Uterus (tissue), 4 donors: Measurements from ENCODE around the gene MICU2. TPM values are rescaled to one million over a fixed set of nuclear protein-coding genes. Genes with fewer than 3 reads are reported as not detected.

Experiments used
- DNase-seq, 2 donors: peaks; one replicate each; pipeline ENCODE4 v3.0.0-alpha.2; 2019 to 2020
- H3K27ac ChIP-seq, 2 donors: fragments of 200-600 bp; sonication (generic); 1 replicate in 1 of 2; 2 replicates in 1 of 2; pipeline ENCODE4 v1.5.1; 2016 to 2018
- H3K27me3 ChIP-seq, 2 donors: fragments of 200-600 bp; sonication (generic); one replicate each; pipeline ENCODE4 v1.5.1; 2018 to 2019; ENCODE audit warnings: control low read depth in 1 of 2
- H3K36me3 ChIP-seq, 2 donors: fragments of 200-600 bp; sonication (generic); one replicate each; pipeline ENCODE4 v1.5.1; 2019; ENCODE audit warnings: control low read depth in 1 of 2
- H3K4me1 ChIP-seq, 2 donors: fragments of 200-600 bp; sonication (generic); one replicate each; pipeline ENCODE4 v1.5.1; 2018 to 2019; ENCODE audit warnings: control low read depth in 1 of 2
- H3K4me3 ChIP-seq, 2 donors: fragments of 200-600 bp; sonication (generic); 1 replicate in 1 of 2; 2 replicates in 1 of 2; pipeline ENCODE4 v1.5.1; 2018 to 2019; ENCODE audit warnings: mild to moderate bottlenecking in 1 of 2
- H3K9me3 ChIP-seq, 2 donors: fragments of 200-600 bp; sonication (generic); one replicate each; pipeline ENCODE4 v1.5.1; 2019; ENCODE audit warnings: control low read depth in 1 of 2
- POLR2A ChIP-seq, 2 donors: fragments of 450-650 bp; IDR thresholded peaks; one replicate each; pipeline ENCODE4 v1.6.1; 2016; ENCODE audit warnings: antibody characterized with exemption in 2 of 2, mild to moderate bottlenecking in 1 of 2, moderate library complexity in 1 of 2
- intact Hi-C: fragments of 100-400 bp; cut with DNase I; formaldehyde crosslinking; loops from one replicate; pipeline ENCODE4 v1.15.1; 2023; ENCODE audit warnings: low total_unique reads
- total RNA-seq, 4 donors: library from RNA; depleted of rRNA in 3 of 4; stranded (reverse); fragments of >200 nt in 3 of 4; gene quantifications; one replicate each; pipeline versions ENCODE4 v1.1.0 to v1.2.4, GENCODE V29; 2014 to 2023
- TF ChIP-seq, protein P1 (sequence below), 4 experiments: fragments of 200-600 bp in 2 of 4; fragments of 450-650 bp in 2 of 4; sonication (generic) in 2 of 4; IDR thresholded peaks; one replicate each; pipeline ENCODE4 v1.5.1; 2016 to 2019; ENCODE audit warnings: antibody characterized with exemption in 4 of 4, mild to moderate bottlenecking in 2 of 4, moderate library complexity in 1 of 4
- donor health status: DM: yes; HTN: yes; CAD: no.

Gene MICU2
- total RNA-seq, 4 donors from 2014 or later: 19.4 to 141 (median 36.8) TPM

DNA sequence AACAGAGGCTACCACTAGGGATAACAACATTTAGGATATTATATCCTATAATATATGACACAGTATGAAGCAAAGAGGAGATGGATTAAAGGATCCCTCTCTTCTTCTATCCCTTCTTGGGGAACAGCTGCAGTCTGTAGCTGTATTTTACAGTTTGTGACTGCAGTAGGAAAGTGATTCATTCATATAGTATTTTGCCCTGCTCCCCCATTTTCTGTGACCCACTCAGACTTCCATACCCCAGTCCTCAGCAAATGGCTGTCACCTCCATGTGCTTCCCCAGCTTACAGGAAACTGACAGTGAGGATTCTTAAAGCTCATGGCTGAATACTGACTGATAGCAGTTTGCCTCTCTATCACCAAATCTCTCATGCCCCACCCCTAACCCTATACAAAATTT is 27.5 kb downstream of the MICU2 start:
- H3K27me3 ChIP-seq: no peaks in the 10 kb centered on the region
- no peak for TF ChIP-seq POLR2A (IDR thresholded peaks at IDR 0.05)
- no peaks in the 10 kb centered on the region for H3K4me1 ChIP-seq
- no peak for DNase-seq
- H3K36me3 ChIP-seq: no peaks in the 10 kb centered on the region
- H3K4me3 ChIP-seq: no peak overlapping the region
- intact Hi-C loops: no loop called here
- no peaks in the 10 kb centered on the region for H3K9me3 ChIP-seq
- H3K27ac ChIP-seq: no peak overlapping the region

DNA sequence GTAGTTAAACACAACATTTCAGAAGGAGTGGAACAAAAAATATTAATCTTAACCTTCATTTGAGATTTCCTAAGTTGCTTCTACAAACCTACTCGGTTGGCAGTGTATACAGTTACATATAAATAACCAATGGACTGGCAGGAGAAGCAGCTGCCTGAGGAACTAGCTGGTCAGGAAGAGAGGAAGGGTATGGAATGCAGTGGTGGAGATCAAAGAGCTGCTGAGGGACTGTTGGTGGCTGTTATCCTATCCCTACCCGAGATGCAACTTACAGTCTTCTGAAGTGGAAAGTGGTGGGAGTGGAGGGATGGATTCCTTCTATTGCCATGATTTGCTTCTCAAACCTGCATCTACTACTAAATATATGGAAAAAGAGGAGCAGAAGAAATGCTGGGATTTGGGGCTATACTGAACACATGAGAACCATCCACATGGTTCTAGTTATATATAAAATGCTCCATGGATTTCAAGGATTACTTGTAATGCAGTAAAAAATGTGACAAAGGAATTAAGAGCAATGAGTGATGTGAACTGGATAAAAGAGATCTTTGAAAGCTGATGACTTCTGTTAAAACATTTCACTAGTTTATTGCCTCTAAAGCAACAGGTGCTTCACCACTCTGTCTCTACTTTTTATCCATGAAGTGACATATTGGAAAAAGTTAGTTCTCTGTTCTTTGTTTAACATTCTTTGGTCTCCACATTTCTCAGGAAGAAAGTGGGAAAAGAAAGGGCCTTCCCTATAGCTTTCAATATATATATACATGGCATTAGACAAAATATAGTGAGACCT is 29.9 kb downstream of the MICU2 start:
- no peaks in the 10 kb centered on the region for H3K27me3 ChIP-seq
- H3K27ac ChIP-seq: no peak overlapping the region
- H3K9me3 ChIP-seq: no peaks in the 10 kb centered on the region
- H3K4me1 ChIP-seq: no peaks in the 10 kb centered on the region
- no peaks in the 10 kb centered on the region for H3K36me3 ChIP-seq
- no peak overlapping the region for H3K4me3 ChIP-seq
- no peak for DNase-seq
- TF ChIP-seq, protein P1, sequence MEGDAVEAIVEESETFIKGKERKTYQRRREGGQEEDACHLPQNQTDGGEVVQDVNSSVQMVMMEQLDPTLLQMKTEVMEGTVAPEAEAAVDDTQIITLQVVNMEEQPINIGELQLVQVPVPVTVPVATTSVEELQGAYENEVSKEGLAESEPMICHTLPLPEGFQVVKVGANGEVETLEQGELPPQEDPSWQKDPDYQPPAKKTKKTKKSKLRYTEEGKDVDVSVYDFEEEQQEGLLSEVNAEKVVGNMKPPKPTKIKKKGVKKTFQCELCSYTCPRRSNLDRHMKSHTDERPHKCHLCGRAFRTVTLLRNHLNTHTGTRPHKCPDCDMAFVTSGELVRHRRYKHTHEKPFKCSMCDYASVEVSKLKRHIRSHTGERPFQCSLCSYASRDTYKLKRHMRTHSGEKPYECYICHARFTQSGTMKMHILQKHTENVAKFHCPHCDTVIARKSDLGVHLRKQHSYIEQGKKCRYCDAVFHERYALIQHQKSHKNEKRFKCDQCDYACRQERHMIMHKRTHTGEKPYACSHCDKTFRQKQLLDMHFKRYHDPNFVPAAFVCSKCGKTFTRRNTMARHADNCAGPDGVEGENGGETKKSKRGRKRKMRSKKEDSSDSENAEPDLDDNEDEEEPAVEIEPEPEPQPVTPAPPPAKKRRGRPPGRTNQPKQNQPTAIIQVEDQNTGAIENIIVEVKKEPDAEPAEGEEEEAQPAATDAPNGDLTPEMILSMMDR (IDR thresholded peaks at IDR 0.05): no peak
- no peak for TF ChIP-seq POLR2A (IDR thresholded peaks at IDR 0.05)
- intact Hi-C loops: no loop called here

DNA sequence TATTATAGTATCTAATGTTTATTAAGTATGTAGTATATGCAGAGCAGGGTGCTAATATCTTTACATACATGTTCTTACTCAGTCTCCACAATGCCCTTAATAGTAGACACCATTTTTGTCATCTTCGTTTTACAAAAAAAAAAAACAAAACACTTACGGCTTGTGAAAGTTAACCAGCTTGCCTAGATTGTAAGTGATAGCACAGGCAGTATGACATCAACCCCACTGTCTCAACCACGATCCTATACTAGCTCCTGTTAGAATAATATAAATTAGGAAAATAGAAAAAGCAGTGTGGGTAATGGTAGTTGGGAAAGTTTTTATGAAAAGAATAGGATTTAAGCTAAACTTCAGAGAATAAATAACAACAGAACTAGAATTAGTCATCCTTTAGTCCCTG is 34.3 kb downstream of the MICU2 start:
- H3K36me3 ChIP-seq: no peaks in the 10 kb centered on the region
- H3K27ac ChIP-seq: no peak overlapping the region
- no peak overlapping the region for H3K4me3 ChIP-seq
- H3K4me1 ChIP-seq: no peaks in the 10 kb centered on the region
- TF ChIP-seq POLR2A (IDR thresholded peaks at IDR 0.05): no peak
- TF ChIP-seq, protein P1 (IDR thresholded peaks at IDR 0.05): no peak
- DNase-seq: no peak
- intact Hi-C loops: no loop called here
- H3K27me3 ChIP-seq: no peaks in the 10 kb centered on the region
- no peaks in the 10 kb centered on the region for H3K9me3 ChIP-seq

DNA sequence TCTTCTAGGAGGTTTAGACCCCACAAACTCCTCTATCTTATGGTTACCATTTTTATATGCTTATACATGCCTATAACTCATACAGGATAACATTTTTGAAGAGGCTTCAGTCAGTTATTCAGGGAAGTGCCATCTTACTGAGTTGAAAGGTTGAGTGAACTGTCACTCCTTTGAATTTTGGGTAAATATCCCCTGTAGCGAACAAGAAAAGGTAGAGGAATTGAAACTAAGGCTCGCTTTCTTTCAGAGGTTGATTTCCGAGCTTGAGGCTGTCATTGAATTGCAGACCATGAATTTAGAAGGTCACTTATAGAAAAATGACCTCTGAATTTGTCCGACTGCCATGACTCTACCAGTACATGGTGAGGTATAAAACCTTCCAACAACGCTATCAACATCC is 35.1 kb downstream of the MICU2 start:
- H3K9me3 ChIP-seq: no peaks in the 10 kb centered on the region
- intact Hi-C loops: no loop called here
- TF ChIP-seq POLR2A (IDR thresholded peaks at IDR 0.05): no peak
- TF ChIP-seq, protein P1 (IDR thresholded peaks at IDR 0.05): no peak
- H3K27ac ChIP-seq: no peak overlapping the region
- H3K36me3 ChIP-seq: no peaks in the 10 kb centered on the region
- no peaks in the 10 kb centered on the region for H3K27me3 ChIP-seq
- no peak overlapping the region for H3K4me3 ChIP-seq
- no peak for DNase-seq
- no peaks in the 10 kb centered on the region for H3K4me1 ChIP-seq

DNA sequence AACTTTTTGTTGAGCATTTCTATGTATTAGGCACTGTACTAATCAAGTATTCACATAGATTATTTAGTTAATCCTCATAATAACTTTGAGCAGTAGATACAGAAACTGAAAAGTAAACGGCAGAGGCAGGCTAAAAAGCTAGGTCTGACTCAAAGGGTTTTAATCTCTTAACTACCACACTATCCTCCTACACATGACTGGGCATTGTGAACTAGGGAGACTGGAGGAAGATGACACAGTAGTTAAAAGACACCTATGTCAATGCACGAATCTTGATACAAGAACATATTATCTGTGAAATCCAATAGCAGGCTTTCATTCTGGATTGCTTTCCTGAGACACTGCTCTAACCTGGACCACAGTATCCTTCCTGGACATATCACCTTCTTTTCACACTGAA is 36.3 kb downstream of the MICU2 start:
- no peak for TF ChIP-seq POLR2A (IDR thresholded peaks at IDR 0.05)
- TF ChIP-seq, protein P1 (IDR thresholded peaks at IDR 0.05): no peak
- Histone ChIP-seq H3K9me3 (no peaks in the 10 kb centered on the region), H3K27me3 (no peaks in the 10 kb centered on the region), H3K27ac (no peak overlapping the region), H3K36me3 (no peaks in the 10 kb centered on the region), H3K4me3 (no peak overlapping the region), H3K4me1 (no peaks in the 10 kb centered on the region)
- intact Hi-C loops: no loop called here
- no peak for DNase-seq
